NAMALWA (cell line): ENCODE measurements around the gene ATP6V0A1.
A peak's percentile ranks its signal among the peaks of the same experiment; 100 is the strongest.
"Not testable (repeated sequence)": the region's sequence is repeated elsewhere in the genome, so short reads cannot be mapped to it uniquely, and the experiment has no call there.

Source experiments
- DNase-seq: peaks from one replicate; pipeline ENCODE4 v3.0.0-alpha.2; 2015; ENCODE audit warnings: low spot score

Gene ATP6V0A1

GRCh38 chr17:42458497-42459255 lies at the start of gene ATP6V0A1:
ATP6V0A1 (plus strand) TSS chr17:42458878; CDS start chr17:42460895, 2,017 bp downstream.
- DNase-seq = peak; percentile 95

GRCh38 chr17:42409523-42410318 lies 49.0 kb upstream of the ATP6V0A1 start:
- DNase-seq = no peak

GRCh38 chr17:42410319-42410685 lies 48.4 kb upstream of the ATP6V0A1 start:
- DNase-seq = no peak

- no peak for DNase-seq
Measured at GRCh38 chr17:42411361-42411760, 47.3 kb upstream of the ATP6V0A1 start.

- no peak for DNase-seq
Measured at GRCh38 chr17:42411905-42412679, 46.6 kb upstream of the ATP6V0A1 start.

GRCh38 chr17:42413464-42414040 lies 45.1 kb upstream of the ATP6V0A1 start:
- no peak for DNase-seq

GRCh38 chr17:42414704-42415409 lies 43.8 kb upstream of the ATP6V0A1 start:
- DNase-seq = no peak

GRCh38 chr17:42417981-42418380 lies 40.7 kb upstream of the ATP6V0A1 start:
- DNase-seq = not testable (repeated sequence)

GRCh38 chr17:42421136-42421506 lies 37.6 kb upstream of the ATP6V0A1 start:
- DNase-seq = no peak

GRCh38 chr17:42421507-42422338 lies 37.0 kb upstream of the ATP6V0A1 start:
- DNase-seq = no peak

- DNase-seq = no peak
Measured at GRCh38 chr17:42422412-42422957, 36.2 kb upstream of the ATP6V0A1 start.

GRCh38 chr17:42422958-42423712 lies 35.5 kb upstream of the ATP6V0A1 start, which contains the start of gene CAVIN1:
CAVIN1 (minus strand) TSS chr17:42423256; CDS start chr17:42423097, 159 bp downstream.
- no peak for DNase-seq

GRCh38 chr17:42423766-42424165 lies 34.9 kb upstream of the ATP6V0A1 start:
- no peak for DNase-seq

- DNase-seq = no peak
Measured at GRCh38 chr17:42424991-42425610, 33.6 kb upstream of the ATP6V0A1 start.

- peak; percentile 72 for DNase-seq
Measured at GRCh38 chr17:42428141-42428944, 30.3 kb upstream of the ATP6V0A1 start.

- no peak for DNase-seq
Measured at GRCh38 chr17:42429726-42430447, 28.8 kb upstream of the ATP6V0A1 start.

- DNase-seq = no peak
Measured at GRCh38 chr17:42431758-42432161, 26.9 kb upstream of the ATP6V0A1 start.
